Thymus (tissue), 11 donors: ENCODE data around the gene LRRC3. TPM values are rescaled to one million over a fixed set of nuclear protein-coding genes. Genes with fewer than 3 reads are reported as not detected.
"Not testable (repeated sequence)": the region's sequence is repeated elsewhere in the genome, so short reads cannot be mapped to it uniquely, and the experiment has no call there.

Experiments
- DNase-seq, 9 donors: peaks; one replicate each; pipeline ENCODE4 v3.0.0-alpha.2; 2013; ENCODE audit warnings: low spot score in 9 of 9, low read depth in 6 of 9, missing footprints in 1 of 9
- H3K27ac ChIP-seq, 2 donors: one replicate each; pipeline ENCODE4 v1.5.1; 2013; ENCODE audit warnings: control low read depth in 1 of 2, low read depth in 1 of 2, low read length in 1 of 2, mild to moderate bottlenecking in 1 of 2, moderate library complexity in 1 of 2
- H3K27me3 ChIP-seq, 2 donors: one replicate each; pipeline ENCODE4 v1.5.1; 2013; ENCODE audit warnings: low read length in 1 of 2; ENCODE audit not compliant: control insufficient read depth in 2 of 2, insufficient read depth in 1 of 2
- H3K36me3 ChIP-seq, 2 donors: one replicate each; pipeline ENCODE4 v1.5.1; 2013; ENCODE audit warnings: low read length in 1 of 2, mild to moderate bottlenecking in 1 of 2, moderate library complexity in 1 of 2; ENCODE audit not compliant: control insufficient read depth in 2 of 2, insufficient read depth in 2 of 2
- H3K4me1 ChIP-seq, 2 donors: one replicate each; pipeline ENCODE4 v1.5.1; 2013; ENCODE audit warnings: low read length in 2 of 2; ENCODE audit not compliant: control insufficient read depth in 2 of 2, insufficient read depth in 2 of 2
- H3K4me3 ChIP-seq, 2 donors: one replicate each; pipeline ENCODE4 v1.5.1; 2013; ENCODE audit warnings: low read length in 2 of 2, control low read depth in 1 of 2, mild to moderate bottlenecking in 1 of 2
- H3K9me3 ChIP-seq, 2 donors: one replicate each; pipeline ENCODE4 v1.5.1; 2013; ENCODE audit warnings: low read length in 1 of 2, mild to moderate bottlenecking in 1 of 2; ENCODE audit not compliant: control insufficient read depth in 2 of 2, insufficient read depth in 1 of 2
- WGBS: extraction: QIAGEN DNeasy Blood & Tissue Kit; methylation state at CpG from one replicate; pipeline ENCODE4 v1.1.7; 2013; 5-methylcytosine and 5-hydroxymethylcytosine counted together
- polyA plus RNA-seq: library from polyadenylated mRNA; stranded (reverse); fragments of 200-250 nt; gene quantifications from one replicate; pipeline ENCODE4 v1.2.3, GENCODE V29; 2013
- total RNA-seq: library from RNA; stranded (reverse); fragments of 120-200 nt; gene quantifications from one replicate; pipeline ENCODE4 v1.2.4, GENCODE V29; 2013
- donor health status: healthy.

Gene LRRC3
- total and polyA plus RNA-seq, 2 donors, result 0.24 to 0.55 TPM

DNA sequence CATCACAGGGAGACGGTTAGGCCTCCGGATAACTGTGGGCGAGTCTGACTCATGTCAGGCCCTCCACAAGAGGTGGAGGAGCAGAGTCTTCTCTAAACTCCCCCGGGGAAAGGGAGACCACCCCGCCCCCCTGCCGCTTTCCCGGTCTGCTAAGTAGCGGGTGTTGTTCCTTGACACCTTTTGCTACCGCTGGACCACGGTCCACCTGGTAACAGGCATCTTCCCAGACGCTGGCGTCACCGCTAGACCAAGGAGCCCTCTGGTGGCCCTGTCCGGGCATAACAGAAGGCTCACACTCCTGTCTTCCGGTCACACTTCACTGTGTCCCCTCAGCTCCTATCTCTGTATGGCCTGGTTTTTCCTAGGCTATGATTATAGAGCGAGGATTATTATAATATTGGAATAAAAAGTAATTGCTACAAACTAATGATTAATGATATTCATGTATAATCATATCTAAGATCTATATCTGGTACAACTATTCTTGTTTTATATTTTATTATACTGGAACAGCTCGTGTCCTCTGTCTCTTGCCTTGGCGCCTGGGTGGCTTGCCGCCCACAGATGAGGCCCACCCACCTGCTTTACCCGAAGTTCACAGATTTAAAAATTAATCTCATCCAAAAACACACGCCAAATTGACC lies 24.4 kb downstream of the LRRC3 start:
- DNase-seq, H3K4me3 ChIP-seq, H3K27me3 ChIP-seq, H3K27ac ChIP-seq, H3K9me3 ChIP-seq, H3K36me3 ChIP-seq, H3K4me1 ChIP-seq: not testable (repeated sequence)
- 55% methylated on average over 21 of the region's 21 CpGs for WGBS

GRCh38 chr21:44480200-44481053 lies 25.1 kb downstream of the LRRC3 start:
- Histone ChIP-seq H3K27ac (no peak overlapping the region), H3K27me3 (peaks cover 0 to 8% of the 10 kb centered on the region in 2 donors), H3K4me3 (no peak overlapping the region), H3K9me3 (no peaks in the 10 kb centered on the region), H3K4me1 (peaks cover 0 to 2% of the 10 kb centered on the region in 2 donors), H3K36me3 (no peaks in the 10 kb centered on the region)
- no peak for DNase-seq
- WGBS, result 87% methylated on average over 16 of the region's 16 CpGs

- Histone ChIP-seq H3K4me3 (no peak overlapping the region), H3K27ac (no peak overlapping the region), H3K27me3 (peaks cover 0 to 10% of the 10 kb centered on the region in 2 donors), H3K36me3 (no peaks in the 10 kb centered on the region), H3K4me1 (peaks cover 7 to 12% of the 10 kb centered on the region in 2 donors), H3K9me3 (no peaks in the 10 kb centered on the region)
- DNase-seq, result no peak
- WGBS, result 93% methylated on average over 14 of the region's 14 CpGs
Observed at GRCh38 chr21:44482581-44483287, 27.4 kb downstream of the LRRC3 start.

DNA sequence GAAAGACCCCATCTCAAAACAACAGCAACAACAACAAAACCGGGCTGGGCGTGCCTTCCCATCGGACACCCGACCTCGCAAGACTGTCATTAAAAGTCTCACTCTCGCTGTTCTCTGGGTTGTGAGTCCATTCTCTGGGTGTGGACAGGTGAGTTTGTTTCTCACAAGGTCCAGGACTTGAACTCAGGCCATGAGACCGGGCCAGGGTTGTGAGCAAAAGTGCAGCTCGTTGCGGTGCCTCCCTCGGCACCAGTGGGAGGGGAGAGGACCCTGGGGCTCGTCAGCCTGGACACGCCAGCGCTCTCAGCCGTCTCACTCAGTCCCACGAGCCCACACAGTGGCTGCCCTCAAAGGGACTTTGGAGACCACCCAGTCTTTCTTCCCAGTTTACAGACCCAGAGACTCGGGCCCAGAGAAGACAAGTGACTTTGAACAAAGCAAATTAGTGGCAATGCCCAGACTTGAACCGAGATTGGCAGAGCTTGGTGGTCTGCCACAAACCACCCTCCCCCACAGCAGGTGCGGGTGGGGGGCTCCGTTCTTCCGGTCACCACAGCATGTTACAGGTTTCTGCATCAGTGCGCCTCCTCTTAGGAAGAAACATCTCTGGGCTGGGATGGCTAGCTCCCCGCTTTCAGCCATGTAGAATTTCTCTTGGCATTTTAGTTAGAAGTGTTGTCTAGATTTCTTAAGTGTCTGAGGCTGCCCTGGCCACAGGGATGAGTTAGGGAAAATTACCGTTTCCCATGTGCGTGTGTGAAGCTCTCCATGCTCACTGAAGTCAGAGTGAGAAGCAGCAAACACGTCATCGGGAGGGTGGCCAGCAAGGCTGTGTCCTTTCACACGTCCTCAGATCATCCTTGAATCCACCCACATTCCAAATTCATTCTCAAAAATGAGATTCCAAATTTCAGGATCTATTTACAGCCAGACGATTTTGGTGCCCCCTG lies 28.3 kb downstream of the LRRC3 start:
- H3K27me3 ChIP-seq, result peaks cover 0 to 10% of the 10 kb centered on the region in 2 donors
- peaks cover 0 to 5% of the 10 kb centered on the region in 2 donors for H3K9me3 ChIP-seq
- H3K4me3 ChIP-seq, result no peak overlapping the region
- H3K27ac ChIP-seq, result no peak overlapping the region
- DNase-seq, result no peak
- peaks cover 7 to 12% of the 10 kb centered on the region in 2 donors for H3K4me1 ChIP-seq
- 89% methylated on average over 28 of the region's 28 CpGs for WGBS
- no peaks in the 10 kb centered on the region for H3K36me3 ChIP-seq

DNA sequence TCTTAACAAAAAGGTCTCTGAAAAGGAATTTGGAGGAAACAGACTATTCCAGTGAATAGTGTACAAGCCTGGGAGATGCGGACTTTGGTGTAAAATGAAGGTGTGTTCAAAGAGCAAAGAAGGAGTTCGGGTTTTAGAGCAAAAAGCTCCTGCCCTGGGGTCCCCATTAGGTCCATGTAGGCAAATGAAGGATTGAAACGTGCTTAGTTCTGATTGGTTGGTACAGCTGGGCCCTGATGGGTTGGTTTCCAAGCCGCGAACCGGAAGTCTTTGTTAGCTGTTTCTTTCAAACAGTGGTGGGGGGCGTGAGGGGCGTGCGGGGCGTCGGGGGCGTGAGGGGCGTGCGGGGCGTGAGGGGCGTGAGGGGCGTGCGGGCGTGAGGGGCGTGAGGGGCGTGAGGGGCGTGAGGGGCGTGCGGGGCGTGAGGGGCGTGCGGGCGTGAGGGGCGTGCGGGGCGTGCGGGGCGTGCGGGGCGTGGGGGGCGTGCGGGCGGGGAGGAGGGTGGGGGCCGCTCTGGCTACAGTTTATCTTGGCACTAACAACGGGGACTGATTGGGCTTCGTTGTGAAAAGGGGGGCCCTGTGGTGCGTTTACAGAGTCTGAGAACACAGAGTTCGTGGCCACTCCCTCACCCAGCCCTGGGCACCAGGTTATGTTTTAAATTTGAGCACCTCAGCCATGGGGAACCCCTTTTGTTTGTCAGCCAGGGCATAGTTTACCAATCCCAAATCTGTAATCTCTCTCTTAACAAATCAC lies 29.4 kb downstream of the LRRC3 start:
- WGBS, result 94% methylated on average over 43 of the region's 43 CpGs
- H3K27me3 ChIP-seq, result peaks cover 0 to 10% of the 10 kb centered on the region in 2 donors

GRCh38 chr21:44485254-44485793 lies 30.0 kb downstream of the LRRC3 start:
- WGBS, result 81% methylated on average over 25 of the region's 25 CpGs
- no peak overlapping the region for H3K27ac ChIP-seq
- peak in 3 of 9 donors; percentile 5 to 9 (median 9) for DNase-seq

More for the DNA sequence above, 29.4 kb downstream of the LRRC3 start:
- DNase-seq, result no peak
- H3K27ac ChIP-seq, result no peak overlapping the region
- no peaks in the 10 kb centered on the region for H3K36me3 ChIP-seq
- peaks cover 0 to 5% of the 10 kb centered on the region in 2 donors for H3K9me3 ChIP-seq
- peaks cover 7 to 12% of the 10 kb centered on the region in 2 donors for H3K4me1 ChIP-seq
- no peak overlapping the region for H3K4me3 ChIP-seq

DNA sequence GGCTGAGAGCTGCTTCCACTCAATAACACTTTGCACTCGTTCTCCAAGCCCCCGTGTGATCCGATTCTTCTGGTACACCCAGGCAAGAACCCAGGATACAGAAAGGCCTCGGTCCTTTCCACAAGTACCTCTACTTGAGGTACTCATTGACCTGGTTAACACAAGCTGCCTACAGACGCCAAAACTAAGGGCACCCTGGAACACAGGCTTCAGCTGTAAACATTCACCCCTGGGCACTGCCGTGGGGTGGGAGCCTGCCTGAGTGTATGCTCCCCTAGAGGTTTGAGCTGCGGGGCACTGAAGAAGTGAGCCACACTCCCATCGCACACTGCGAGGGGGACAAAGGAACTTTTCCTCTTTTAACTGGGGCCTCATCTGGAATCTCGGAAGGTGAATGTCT lies 30.5 kb downstream of the LRRC3 start:
- Histone ChIP-seq H3K4me1 (peaks cover 7 to 12% of the 10 kb centered on the region in 2 donors), H3K4me3 (peak overlapping the region in 1 of 2 donors; percentile 18), H3K27me3 (peaks cover 0 to 10% of the 10 kb centered on the region in 2 donors), H3K9me3 (peaks cover 0 to 11% of the 10 kb centered on the region in 2 donors), H3K36me3 (no peaks in the 10 kb centered on the region), H3K27ac (no peak overlapping the region)
- peak in 3 of 9 donors; percentile 8 to 31 (median 8) for DNase-seq
- 76% methylated on average over 10 of the region's 10 CpGs for WGBS

More at GRCh38 chr21:44485254-44485793, 30.0 kb downstream of the LRRC3 start:
- Histone ChIP-seq H3K4me1 (peaks cover 7 to 12% of the 10 kb centered on the region in 2 donors), H3K9me3 (peaks cover 0 to 9% of the 10 kb centered on the region in 2 donors), H3K36me3 (no peaks in the 10 kb centered on the region), H3K27me3 (peaks cover 0 to 10% of the 10 kb centered on the region in 2 donors), H3K4me3 (peak overlapping the region in 1 of 2 donors; percentile 18)
